GM19324 (cell line): Measurements from ENCODE around the gene ZNF747.

Source experiments
- ATAC-seq: cut with Tn5 transposase; IDR thresholded peaks from one replicate; pipeline ENCODE4 v1.9.1; 2021; ENCODE audit warnings: mild to moderate bottlenecking, moderate library complexity; ENCODE audit not compliant: unreplicated experiment, low FRiP score

Gene ZNF747

DNA sequence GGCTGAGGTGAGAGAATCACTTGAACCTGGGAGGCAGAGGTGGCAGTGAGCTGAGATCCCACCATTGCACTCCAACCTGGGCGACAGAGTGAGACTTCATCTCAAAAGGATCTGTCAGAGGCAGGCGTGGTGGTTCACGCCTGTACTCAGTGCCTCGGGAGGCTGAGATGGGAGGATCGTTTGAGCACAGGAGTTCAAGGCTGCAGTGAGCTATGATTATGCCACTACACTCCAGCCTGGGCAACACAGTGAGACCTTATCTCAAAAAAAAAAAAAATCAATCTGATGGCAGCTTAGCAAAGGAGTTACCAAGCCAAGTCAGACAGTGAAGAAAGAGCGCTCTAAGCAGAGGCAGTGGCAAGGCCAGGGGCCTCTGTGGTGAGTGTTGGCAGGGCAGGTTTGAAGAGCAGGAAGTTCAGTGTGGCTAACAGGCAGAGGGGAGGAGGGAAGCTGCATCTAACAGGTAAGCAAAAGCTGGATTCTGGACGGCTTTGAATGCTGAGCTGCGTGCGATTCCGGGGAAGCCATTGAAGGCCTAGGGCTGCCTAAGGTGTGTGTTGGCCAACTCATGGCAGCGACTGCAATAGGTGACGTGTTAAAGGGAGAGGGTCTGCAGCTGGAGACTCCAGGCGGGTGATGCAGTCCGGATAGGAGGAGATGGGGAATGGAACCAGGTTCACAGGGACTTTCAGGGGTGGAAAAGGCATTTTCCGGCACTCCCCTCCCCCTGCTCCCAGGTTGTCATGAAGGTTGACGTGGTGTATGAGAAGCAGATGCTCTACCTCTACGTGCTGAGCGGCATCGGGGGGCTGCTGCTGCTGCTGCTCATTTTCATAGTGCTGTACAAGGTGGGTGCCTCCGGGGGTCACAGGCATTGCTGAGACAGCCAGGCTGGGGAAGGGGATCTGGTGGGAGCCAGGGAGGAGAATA, 15.3 kb downstream of the ZNF747 start:
- no peak for ATAC-seq

DNA sequence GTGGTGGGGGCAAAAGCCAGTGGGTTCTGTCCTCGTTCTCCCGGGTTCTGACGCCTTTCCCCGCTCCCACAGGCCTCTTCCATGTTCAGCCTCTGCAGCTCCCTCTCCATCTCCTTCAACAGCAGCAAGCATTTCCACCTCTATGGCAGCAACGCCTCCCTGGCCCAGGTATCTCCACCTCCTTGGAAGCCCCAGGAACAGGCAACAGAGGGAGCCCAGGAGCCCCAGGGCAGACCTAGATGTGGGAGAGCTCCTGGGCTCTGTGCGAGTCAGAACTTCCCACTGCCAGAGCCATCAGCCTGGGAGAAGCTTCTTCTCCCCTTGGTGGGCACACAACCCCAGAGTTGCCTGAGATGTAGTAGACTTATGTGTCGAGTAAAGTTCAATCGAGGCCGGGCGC, 16.1 kb downstream of the ZNF747 start:
- no peak for ATAC-seq

DNA sequence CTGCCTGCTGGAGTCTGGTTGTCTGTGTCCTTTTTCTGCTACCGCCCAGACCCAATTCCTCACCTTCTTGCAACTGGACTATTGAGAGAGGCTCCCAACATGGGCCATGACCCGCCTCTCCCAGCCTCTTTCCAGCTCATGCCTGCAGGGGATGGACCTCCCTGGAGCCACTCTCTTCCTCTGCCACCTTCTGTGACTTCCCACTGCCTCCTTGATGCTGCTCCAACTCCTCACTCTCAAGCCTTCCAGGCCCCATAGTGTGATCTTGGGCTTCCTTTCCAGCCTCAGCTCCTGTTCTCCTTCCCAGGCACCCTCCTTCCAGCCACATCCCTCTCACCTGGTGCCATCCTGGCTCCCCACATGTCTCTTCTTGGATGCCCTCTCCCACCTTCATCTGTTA, 19.4 kb downstream of the ZNF747 start:
- ATAC-seq: no peak

DNA sequence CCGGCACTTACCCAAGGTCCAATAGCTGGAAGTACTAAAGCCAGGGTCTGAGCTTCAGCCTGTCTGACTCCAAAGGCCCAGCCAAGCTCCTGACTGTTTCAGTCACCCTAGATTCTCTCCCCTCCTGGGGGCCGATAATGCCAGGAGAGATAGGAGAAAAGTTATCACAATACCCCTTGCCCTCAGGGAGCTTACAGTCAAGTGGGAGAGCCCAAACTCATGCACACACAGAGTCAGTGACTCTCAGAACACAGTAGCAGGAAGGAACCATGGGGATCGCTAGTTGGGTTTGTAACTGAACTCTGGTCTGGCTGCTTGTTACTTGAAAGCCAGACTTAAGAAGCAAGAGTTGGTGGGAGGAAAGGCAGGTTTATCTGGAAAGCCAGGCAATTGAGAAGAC, 23.1 kb downstream of the ZNF747 start:
- no peak for ATAC-seq

DNA sequence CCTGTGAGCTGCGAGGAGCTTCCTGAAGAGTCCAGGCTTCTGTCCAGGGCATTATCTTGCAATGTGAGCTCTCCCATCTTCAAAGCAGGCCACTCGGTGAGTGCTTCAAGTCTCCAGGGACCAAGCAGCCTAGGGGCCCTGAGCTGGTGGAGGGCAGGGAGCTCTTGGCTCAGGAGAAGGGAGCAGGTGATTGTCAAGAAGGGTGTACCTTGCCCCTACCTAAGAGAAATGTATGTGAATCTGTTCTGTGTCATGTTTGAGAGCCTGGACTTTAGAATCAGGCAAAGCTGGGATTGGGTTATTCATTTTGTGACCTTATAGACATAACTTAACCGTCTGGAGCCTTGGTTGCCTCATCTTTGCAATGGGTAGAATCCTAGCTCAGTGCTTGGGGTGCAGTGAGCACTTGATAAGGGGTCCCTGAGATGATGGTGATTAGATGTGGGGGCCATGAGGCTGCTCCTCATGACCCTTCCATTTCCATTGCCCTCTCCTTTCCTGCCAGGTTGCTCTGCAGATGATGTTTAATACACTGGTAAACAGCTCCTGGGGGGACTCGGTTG, 24.2 kb downstream of the ZNF747 start:
- ATAC-seq: no peak

DNA sequence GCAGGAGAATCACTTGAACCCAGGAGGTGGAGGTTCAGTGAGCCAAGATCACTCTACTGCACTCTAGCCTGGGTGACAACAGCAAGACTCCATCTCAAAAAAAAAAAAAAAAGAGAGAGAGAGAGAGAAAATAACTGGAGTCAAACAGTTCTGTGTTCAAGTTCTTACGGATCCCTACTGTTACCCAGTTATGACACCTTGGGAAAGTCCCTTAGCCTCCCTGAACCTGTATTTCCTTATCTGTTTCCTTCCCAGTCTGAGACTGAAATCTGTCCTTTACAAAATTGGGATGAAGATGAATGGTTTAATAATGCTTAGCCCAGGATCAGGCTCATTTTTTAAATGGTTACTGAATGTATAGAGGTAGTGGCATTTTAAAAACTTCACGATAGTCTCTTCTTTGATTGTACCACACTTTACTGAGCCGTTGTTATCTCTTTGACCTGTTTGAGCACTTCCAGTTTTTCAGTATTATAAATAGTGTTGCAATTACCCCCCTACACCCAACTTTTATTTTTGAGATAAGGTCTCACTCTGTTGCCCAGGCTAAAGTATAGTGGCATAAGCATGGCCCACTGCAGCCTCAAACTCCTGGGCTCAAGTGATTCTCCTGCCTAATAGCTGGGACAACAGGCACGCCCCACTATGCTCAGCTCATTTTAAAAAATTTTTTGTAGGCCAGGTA, 25.4 kb downstream of the ZNF747 start:
- ATAC-seq: no peak

DNA sequence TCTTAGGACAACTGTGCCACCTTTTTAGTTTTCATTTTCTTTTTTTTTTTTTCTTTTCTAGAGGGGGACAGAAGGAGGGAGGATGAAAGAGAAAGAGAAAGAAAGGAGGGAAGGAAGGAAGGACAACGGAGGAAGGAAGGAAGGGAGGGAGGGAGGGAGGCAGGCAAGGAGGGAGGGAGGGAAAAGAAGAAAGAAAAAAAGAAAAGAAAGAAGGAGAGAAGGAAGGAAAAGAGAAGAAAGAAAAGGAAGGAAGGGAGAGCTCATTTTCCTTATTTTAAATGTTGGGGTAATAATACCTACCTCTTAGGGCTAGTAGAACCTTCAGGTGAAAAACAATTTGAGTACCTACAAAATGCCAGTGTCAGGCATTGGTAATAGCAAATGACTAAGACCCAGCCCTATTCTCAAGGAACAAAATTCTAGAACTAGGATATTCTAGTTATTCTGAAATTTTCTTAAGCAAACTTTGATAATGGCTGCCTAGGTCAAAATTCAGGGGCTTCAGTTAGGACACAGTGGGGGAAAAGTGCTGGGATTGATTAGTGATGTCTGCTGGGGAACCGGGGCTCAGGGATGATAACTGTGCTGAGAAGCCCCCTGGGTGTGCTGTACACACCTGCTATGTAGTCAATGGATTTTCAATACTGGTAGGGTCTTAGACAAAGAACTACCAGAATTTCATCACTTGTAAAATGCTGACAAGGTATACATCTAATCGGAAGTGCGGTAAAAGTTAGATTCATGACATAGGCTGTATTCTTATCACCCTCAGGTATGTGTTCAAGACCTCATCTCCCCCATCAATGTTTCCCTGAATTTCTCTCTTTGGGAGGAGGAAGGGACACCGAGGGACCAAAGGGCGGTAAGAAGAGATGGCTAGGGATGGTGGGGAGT, 31.0 kb downstream of the ZNF747 start:
- no peak for ATAC-seq

DNA sequence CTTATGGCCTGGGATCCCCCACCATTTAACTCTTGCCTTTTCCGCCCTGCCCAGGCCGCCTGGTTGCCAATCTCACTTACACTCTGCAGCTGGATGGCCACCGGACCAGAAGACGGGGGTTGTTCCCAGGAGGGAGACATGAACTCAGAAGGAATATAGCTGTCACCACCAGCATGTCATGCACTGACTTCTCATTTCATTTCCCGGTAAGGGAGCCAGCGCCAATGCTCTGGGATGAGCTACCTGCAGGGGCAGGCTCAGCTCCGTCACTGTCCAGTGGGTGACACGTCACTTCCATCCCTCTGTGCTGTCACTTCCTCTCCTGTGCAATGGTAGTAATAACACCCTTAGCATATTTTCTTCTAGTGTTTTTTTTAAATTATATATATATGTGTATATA, 35.4 kb downstream of the ZNF747 start:
- no peak for ATAC-seq

DNA sequence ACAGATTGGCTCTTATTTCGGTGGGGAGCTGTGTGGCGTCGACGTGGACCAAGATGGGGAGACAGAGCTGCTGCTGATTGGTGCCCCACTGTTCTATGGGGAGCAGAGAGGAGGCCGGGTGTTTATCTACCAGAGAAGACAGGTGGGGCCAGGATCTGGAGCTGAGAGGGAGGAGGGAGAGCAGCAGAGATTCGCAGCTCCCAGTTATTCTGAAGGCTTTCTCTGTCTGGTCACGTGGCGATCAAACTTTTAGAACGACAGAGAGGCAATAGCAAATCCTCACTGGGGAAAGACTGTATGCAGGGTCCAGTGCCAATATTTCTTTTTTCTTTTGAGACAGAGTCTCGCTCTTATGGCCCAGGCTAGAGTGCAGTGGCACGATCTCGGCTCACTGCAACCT, 39.9 kb downstream of the ZNF747 start:
- ATAC-seq: no peak

DNA sequence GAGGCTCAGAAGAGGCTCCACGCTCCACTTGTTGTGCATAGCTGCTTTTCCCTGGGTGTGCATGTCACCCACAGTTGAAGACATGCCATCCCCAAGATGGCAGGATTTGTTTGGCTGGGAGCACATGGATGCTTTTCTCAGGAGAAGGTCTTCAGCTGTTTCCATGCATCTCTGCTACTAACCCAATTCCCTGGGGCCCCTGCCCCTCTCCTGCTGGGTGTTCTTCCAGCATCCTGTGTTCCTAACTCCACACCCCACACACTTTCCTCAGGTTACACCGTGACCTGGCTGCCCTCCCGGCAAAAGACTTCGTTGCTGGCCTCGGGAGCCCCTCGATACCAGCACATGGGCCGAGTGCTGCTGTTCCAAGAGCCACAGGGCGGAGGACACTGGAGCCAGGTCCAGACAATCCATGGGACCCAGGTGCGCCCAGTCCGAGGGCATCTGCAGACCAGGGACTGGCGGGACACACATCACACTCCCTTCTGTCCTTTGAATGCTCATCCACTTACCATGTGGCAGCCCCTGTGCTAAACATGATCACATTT, 40.6 kb downstream of the ZNF747 start:
- ATAC-seq: no peak

DNA sequence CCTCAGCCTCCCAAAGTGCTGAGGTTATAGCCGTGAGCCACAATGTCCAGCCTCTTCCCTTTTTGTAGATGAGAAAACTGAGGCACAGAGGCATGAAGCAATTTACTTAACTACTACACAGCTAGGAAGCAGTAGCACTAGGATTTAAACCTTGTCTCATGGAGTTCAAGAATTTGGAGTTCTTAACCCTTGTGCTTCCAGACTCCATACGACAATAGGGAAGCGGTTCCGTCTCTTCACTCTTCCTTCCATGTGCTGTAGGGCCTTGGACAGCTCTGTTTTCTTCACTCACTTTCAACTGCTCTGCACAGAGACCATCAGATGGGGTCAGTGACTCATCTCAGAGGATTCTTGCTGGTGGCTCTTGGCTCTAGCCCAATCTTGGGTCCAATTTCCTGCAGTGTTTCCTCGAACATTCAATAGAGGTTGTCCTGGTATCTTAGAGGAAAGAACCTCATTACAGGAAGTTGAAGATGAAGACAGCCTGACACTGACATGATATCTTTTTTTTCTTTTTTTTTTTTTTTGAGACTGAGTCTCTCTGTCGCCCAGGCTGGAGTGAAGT, 42.8 kb downstream of the ZNF747 start:
- ATAC-seq: no peak

DNA sequence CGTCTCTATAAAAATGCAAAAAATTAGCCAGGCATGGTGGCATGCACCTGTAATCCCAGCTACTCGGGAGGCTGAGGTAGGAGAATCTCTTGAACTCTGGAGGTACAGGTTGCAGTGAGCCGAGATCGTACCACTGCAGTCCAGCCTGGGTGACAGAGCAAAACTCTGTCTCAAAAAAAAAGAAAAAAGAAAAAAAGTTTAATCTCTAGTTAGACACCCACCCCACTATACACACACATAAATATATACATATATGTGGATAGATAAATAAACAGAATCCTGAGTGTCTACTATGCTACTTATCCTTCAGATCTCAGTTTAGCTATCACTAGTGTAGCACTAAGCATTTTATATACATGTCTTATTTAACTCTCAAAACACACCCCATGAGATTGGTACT, 43.4 kb downstream of the ZNF747 start:
- ATAC-seq: no peak

DNA sequence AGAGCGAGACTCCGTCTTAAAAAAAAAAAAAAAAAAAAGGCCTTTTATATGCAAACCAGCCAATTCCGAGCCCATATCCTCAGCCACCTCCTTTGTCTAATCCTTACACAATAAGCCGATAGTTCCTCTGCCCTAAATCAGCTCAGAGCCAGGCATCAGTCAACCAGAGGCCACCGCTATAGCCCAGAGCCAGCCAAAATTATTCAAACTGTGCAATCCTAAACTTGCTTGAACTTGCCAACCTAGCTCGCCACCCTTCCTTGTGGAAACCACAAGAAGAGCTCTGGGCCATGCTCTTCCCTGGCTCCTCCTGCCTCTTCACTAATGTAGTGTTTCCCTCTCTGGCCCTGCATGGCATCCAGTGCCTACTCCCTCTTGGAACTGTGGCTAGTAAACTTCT, 44.4 kb downstream of the ZNF747 start:
- no peak for ATAC-seq

DNA sequence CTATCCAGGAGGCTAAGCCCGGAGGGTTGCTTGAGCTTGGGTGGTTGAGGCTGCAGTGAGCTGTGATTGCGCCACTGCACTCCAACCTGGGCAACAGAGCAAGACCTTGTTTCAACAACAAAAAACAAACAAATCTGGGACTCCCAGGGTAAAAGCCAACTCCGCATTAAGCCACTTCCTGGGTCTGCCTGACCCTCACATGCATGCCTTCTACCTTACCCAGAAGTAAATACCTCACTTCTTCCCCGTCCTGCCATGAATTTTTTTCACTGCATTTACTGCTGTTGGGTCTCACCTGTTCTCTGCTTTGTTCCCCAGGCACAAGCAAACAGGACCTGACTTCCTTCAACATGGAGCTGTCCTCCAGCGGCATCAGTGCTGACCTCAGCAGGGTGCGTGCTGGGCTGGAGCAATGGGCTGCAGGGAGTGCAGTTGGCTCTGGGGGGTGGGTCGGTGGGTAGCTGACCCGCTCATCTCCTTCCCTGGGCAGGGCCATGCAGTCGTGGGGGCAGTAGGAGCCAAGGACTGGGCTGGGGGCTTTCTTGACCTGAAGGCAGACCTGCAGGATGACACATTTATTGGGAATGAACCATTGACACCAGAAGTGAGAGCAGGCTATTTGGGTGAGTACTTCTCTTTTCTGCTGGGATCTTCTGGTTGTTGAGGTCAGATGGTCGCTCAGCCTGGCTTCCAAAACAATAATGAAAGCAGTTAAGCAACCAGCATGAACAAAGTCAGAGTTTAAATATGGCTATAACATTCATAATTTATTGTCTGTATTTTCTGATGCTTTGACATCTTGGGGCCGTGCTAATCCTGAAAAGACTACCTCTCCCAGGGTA, 45.7 kb downstream of the ZNF747 start:
- ATAC-seq: no peak

DNA sequence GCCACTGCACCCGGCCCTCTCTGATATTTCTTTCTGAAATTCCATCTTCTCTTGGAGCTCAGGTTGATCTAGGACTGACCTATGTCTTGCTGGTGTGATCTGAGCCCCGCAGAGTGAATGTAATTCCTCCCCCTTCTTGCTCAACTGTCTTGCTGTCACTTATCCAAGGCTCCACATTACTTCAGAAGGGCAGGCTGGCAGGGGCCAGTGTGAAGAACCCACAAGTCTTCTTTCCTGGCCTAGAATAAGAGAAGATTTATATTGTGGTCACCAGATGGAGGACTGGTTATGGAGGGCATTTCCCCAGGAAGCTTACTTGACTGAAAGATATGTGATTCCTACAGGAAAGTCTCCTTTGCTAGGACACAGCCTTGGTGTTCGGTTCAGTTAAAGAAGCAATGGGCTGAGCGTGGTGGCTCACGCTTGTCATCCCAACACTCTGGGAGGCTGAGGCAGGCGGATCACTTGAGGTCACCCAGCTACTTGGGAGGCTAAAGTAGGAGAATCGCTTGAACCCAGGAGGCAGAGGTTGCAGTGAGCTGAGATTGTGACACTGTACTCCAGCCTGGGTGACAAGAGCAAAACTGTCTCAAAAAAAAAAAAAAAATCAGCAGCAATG, 48.7 kb downstream of the ZNF747 start:
- no peak for ATAC-seq

DNA sequence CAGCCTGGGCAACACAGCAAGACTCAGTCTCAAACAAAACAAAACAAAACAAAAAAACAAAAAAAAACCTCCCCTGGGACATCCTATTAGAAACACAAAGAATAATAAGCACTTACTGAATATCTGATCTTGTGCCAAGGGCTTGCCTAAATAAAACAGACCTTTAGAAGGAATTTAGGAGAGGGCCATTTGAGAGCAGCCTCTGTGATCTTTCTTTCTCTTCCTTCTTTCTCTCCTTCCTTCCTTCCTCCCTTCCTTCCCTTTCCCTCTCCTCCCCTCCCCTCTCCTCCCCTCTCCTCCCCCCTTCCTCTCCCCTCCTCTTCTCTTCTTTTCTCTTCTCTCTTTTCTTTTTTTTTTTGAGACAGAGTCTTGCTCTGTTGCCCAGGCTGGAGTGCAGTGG, 49.8 kb downstream of the ZNF747 start:
- no peak for ATAC-seq

DNA sequence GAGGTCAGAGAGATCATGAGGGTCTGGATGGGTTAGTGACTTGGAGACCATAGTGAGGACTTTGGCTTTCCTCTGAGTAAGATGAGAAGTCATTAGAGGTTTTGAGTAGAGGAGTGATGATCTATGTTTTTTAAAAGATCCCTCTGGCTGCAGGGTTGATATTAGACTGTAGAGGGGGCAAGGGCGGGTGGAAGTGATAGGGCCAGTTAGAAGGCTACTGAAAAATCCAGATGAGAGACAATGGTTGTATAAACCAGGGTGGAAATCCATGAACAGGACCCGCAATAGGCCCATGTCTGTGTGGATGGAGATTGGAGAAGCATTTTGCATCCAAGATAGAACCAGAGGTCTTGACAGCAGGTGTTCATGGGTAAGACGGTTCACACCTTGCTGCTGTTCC, 52.3 kb downstream of the ZNF747 start:
- ATAC-seq: no peak

DNA sequence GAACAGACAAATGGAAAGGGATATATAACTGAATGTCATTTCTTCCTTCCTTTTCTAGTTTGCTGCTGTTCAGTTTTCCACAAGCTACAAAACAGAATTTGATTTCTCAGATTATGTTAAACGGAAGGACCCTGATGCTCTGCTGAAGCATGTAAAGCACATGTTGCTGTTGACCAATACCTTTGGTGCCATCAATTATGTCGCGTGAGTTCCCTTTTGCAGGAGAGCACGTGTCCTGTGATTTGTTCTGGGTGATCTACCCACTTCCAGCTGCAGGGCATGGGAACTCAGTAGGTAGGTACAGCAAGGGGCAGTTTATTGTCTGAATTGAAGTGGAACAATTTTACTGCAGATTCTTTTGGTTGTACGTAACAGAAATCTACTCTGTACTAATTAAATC, 53.3 kb downstream of the ZNF747 start:
- no peak for ATAC-seq
